Liver (tissue), 3 donors: ENCODE results near the gene ERC1.

Experiments used
- EGR1 ChIP-seq, 2 donors: IDR thresholded peaks; 2 replicates each; pipeline ENCODE4 v1.6.1; 2016 to 2018; ENCODE audit warnings: antibody characterized with exemption in 2 of 2, low read depth in 2 of 2
- JUND ChIP-seq, 2 donors: IDR thresholded peaks; 2 replicates each; pipeline ENCODE4 v1.6.1; 2016; ENCODE audit warnings: antibody characterized with exemption in 2 of 2
- RAD21 ChIP-seq, 2 donors: IDR thresholded peaks; 2 replicates each; pipeline ENCODE4 v1.6.1; 2016; ENCODE audit warnings: antibody characterized with exemption in 2 of 2, mild to moderate bottlenecking in 2 of 2
- RXRA ChIP-seq, 2 donors: IDR thresholded peaks; 2 replicates each; pipeline ENCODE4 v1.6.1; 2017 to 2018; ENCODE audit warnings: antibody characterized with exemption in 2 of 2, mild to moderate bottlenecking in 1 of 2
- SP1 ChIP-seq: IDR thresholded peaks from 2 replicates; pipeline ENCODE4 v1.6.1; 2018; ENCODE audit warnings: antibody characterized with exemption, mild to moderate bottlenecking
- YY1 ChIP-seq: IDR thresholded peaks from 2 replicates; pipeline ENCODE4 v1.6.1; 2016; ENCODE audit warnings: antibody characterized with exemption, mild to moderate bottlenecking
- TF ChIP-seq, protein P1 (sequence below): fragments of 150-350 bp; IDR thresholded peaks from 2 replicates; pipeline ENCODE4 v1.5.1; 2017; ENCODE audit warnings: improper control_type of control experiment, low read depth, low read length; ENCODE audit not compliant: missing input control
- donor health status: healthy.
- donor health status: healthy.

DNA sequence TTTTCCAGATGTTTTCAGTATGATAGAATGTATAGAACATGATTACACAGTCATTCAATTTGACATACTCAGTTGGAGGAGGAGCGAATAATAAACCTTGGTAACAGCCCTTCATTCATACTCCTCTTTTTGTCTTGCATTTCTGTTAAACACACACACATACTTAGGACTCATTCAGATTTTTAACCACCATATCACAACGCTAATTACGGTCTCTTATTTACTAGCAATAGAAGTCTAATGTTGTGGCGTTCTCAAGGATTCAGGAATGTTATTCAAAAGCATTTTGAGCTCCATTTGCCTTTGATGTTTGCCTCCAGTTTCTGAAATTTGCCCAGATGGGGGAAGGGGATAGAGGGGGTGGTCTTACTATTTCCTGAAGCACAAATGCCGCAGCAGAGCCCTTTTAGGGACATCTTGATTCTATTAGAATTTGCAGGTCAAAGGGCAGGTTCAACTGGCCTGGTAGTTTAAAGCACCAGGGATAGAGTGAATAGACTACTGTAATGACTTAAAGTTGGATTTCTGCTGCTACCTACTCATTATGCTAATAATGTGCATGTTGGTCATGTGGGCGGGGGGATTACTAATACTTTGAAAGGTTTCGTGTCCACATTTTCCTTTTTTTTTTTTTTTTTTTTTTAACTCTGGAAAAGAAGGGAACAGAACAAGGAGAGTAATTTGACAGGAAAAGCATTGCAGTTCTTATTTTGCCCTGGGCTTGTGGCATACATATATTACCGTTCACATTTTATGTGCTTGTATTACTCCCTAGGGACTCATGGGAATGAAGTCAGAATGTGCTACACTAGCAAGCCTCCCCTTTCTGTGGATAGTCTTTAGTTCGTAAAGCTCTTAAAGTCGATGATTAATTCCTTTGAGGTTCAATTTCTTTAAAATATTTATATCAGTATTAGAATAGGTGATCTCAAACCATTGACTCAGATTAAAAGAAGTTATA is 376.6 kb downstream of the ERC1 start:
- TF ChIP-seq, protein P1, sequence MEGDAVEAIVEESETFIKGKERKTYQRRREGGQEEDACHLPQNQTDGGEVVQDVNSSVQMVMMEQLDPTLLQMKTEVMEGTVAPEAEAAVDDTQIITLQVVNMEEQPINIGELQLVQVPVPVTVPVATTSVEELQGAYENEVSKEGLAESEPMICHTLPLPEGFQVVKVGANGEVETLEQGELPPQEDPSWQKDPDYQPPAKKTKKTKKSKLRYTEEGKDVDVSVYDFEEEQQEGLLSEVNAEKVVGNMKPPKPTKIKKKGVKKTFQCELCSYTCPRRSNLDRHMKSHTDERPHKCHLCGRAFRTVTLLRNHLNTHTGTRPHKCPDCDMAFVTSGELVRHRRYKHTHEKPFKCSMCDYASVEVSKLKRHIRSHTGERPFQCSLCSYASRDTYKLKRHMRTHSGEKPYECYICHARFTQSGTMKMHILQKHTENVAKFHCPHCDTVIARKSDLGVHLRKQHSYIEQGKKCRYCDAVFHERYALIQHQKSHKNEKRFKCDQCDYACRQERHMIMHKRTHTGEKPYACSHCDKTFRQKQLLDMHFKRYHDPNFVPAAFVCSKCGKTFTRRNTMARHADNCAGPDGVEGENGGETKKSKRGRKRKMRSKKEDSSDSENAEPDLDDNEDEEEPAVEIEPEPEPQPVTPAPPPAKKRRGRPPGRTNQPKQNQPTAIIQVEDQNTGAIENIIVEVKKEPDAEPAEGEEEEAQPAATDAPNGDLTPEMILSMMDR: no peak
- TF ChIP-seq JUND (IDR thresholded peaks at IDR 0.05) (no peak), YY1 (no peak), RXRA (IDR thresholded peaks at IDR 0.05) (no peak), SP1 (no peak), EGR1 (IDR thresholded peaks at IDR 0.05; ENCODE audit: low read depth in 2 of 2) (no peak), RAD21 (IDR thresholded peaks at IDR 0.05) (no peak)
